Measurements from ENCODE around the gene ABTB2.

Gene ABTB2

GRCh38 chr11:34148504-34149165 lies 209.2 kb downstream of the ABTB2 start:
- peaks cover 85% of the 10 kb centered on the region for H3K36me3 ChIP-seq (ENCODE audit: control insufficient read depth, insufficient read depth, low read length)
- H3K9me3 ChIP-seq (ENCODE audit: control insufficient read depth, low read length) = no peaks in the 10 kb centered on the region
- H3K4me3 ChIP-seq (ENCODE audit: extremely low read depth, insufficient read depth, low read length, poor library complexity, severe bottlenecking) = no peak overlapping the region
- 86 to 87% methylated on average over 7 to 13 of the region's 16 CpGs for WGBS, 2 experiments (ENCODE audit: insufficient coverage in 2 of 2)
- peak overlapping the region; percentile 75 for H3K27ac ChIP-seq (ENCODE audit: low read depth, low read length, severe bottlenecking)
- H3K4me1 ChIP-seq (ENCODE audit: control insufficient read depth, insufficient read depth, low read length, poor library complexity, severe bottlenecking) = peaks cover 8% of the 10 kb centered on the region

- peaks cover 86% of the 10 kb centered on the region for H3K36me3 ChIP-seq (ENCODE audit: control insufficient read depth, insufficient read depth, low read length)
- H3K4me1 ChIP-seq (ENCODE audit: control insufficient read depth, insufficient read depth, low read length, poor library complexity, severe bottlenecking) = peaks cover 10% of the 10 kb centered on the region
- no peaks in the 10 kb centered on the region for H3K9me3 ChIP-seq (ENCODE audit: control insufficient read depth, low read length)
- 93% methylated on average over 5 to 6 of the region's 8 CpGs for WGBS, 2 experiments (ENCODE audit: insufficient coverage in 2 of 2)
- no peak overlapping the region for H3K4me3 ChIP-seq (ENCODE audit: extremely low read depth, insufficient read depth, low read length, poor library complexity, severe bottlenecking)
- H3K27ac ChIP-seq (ENCODE audit: low read depth, low read length, severe bottlenecking) = no peak overlapping the region
Measured at GRCh38 chr11:34147581-34147980, 210.2 kb downstream of the ABTB2 start.

GRCh38 chr11:34146866-34147265 lies 210.9 kb downstream of the ABTB2 start:
- 76 to 100% methylated on average over 1 to 4 of the region's 5 CpGs for WGBS, 2 experiments (ENCODE audit: insufficient coverage in 2 of 2)
- H3K4me1 ChIP-seq (ENCODE audit: control insufficient read depth, insufficient read depth, low read length, poor library complexity, severe bottlenecking) = peaks cover 12% of the 10 kb centered on the region
- no peaks in the 10 kb centered on the region for H3K9me3 ChIP-seq (ENCODE audit: control insufficient read depth, low read length)
- peaks cover 87% of the 10 kb centered on the region for H3K36me3 ChIP-seq (ENCODE audit: control insufficient read depth, insufficient read depth, low read length)
- no peak overlapping the region for H3K27ac ChIP-seq (ENCODE audit: low read depth, low read length, severe bottlenecking)
- no peak overlapping the region for H3K4me3 ChIP-seq (ENCODE audit: extremely low read depth, insufficient read depth, low read length, poor library complexity, severe bottlenecking)

- Histone ChIP-seq H3K9me3 (ENCODE audit: control insufficient read depth, low read length) (no peaks in the 10 kb centered on the region), H3K36me3 (ENCODE audit: control insufficient read depth, insufficient read depth, low read length) (peaks cover 92% of the 10 kb centered on the region), H3K4me3 (ENCODE audit: extremely low read depth, insufficient read depth, low read length, poor library complexity, severe bottlenecking) (no peak overlapping the region), H3K4me1 (ENCODE audit: control insufficient read depth, insufficient read depth, low read length, poor library complexity, severe bottlenecking) (peaks cover 12% of the 10 kb centered on the region), H3K27ac (ENCODE audit: low read depth, low read length, severe bottlenecking) (no peak overlapping the region)
- 97 to 99% methylated on average over 9 to 10 of the region's 12 CpGs for WGBS, 2 experiments (ENCODE audit: insufficient coverage in 2 of 2)
Measured at GRCh38 chr11:34146411-34146810, 211.4 kb downstream of the ABTB2 start.

- 94 to 99% methylated on average over 7 to 8 of the region's 8 CpGs for WGBS, 2 experiments (ENCODE audit: insufficient coverage in 2 of 2)
Measured at GRCh38 chr11:34145847-34146381, 211.9 kb downstream of the ABTB2 start.

GRCh38 chr11:34145073-34145472 lies 212.7 kb downstream of the ABTB2 start:
- peaks cover 95% of the 10 kb centered on the region for H3K36me3 ChIP-seq (ENCODE audit: control insufficient read depth, insufficient read depth, low read length)
- H3K4me1 ChIP-seq (ENCODE audit: control insufficient read depth, insufficient read depth, low read length, poor library complexity, severe bottlenecking) = peaks cover 12% of the 10 kb centered on the region
- no peaks in the 10 kb centered on the region for H3K9me3 ChIP-seq (ENCODE audit: control insufficient read depth, low read length)
- H3K27ac ChIP-seq (ENCODE audit: low read depth, low read length, severe bottlenecking) = no peak overlapping the region
- H3K4me3 ChIP-seq (ENCODE audit: extremely low read depth, insufficient read depth, low read length, poor library complexity, severe bottlenecking) = no peak overlapping the region
- WGBS, 2 experiments (ENCODE audit: insufficient coverage in 2 of 2) = 98% methylated on average over 5 of the region's 5 CpGs

More at GRCh38 chr11:34145847-34146381, 211.9 kb downstream of the ABTB2 start:
- peaks cover 93% of the 10 kb centered on the region for H3K36me3 ChIP-seq (ENCODE audit: control insufficient read depth, insufficient read depth, low read length)
- H3K9me3 ChIP-seq (ENCODE audit: control insufficient read depth, low read length) = no peaks in the 10 kb centered on the region
- no peak overlapping the region for H3K4me3 ChIP-seq (ENCODE audit: extremely low read depth, insufficient read depth, low read length, poor library complexity, severe bottlenecking)
- no peak overlapping the region for H3K27ac ChIP-seq (ENCODE audit: low read depth, low read length, severe bottlenecking)
- peaks cover 12% of the 10 kb centered on the region for H3K4me1 ChIP-seq (ENCODE audit: control insufficient read depth, insufficient read depth, low read length, poor library complexity, severe bottlenecking)

GRCh38 chr11:34143048-34143447 lies 214.8 kb downstream of the ABTB2 start:
- 86 to 100% methylated on average over 1 of the region's 2 CpGs for WGBS, 2 experiments (ENCODE audit: insufficient coverage in 2 of 2)
- H3K9me3 ChIP-seq (ENCODE audit: control insufficient read depth, low read length) = no peaks in the 10 kb centered on the region
- peak overlapping the region; percentile 1 for H3K27ac ChIP-seq (ENCODE audit: low read depth, low read length, severe bottlenecking)
- peaks cover 4% of the 10 kb centered on the region for H3K4me1 ChIP-seq (ENCODE audit: control insufficient read depth, insufficient read depth, low read length, poor library complexity, severe bottlenecking)
- peaks cover 95% of the 10 kb centered on the region for H3K36me3 ChIP-seq (ENCODE audit: control insufficient read depth, insufficient read depth, low read length)
- H3K4me3 ChIP-seq (ENCODE audit: extremely low read depth, insufficient read depth, low read length, poor library complexity, severe bottlenecking) = no peak overlapping the region

- Histone ChIP-seq H3K4me1 (ENCODE audit: control insufficient read depth, insufficient read depth, low read length, poor library complexity, severe bottlenecking) (peaks cover 4% of the 10 kb centered on the region), H3K9me3 (ENCODE audit: control insufficient read depth, low read length) (no peaks in the 10 kb centered on the region), H3K27ac (ENCODE audit: low read depth, low read length, severe bottlenecking) (no peak overlapping the region), H3K4me3 (ENCODE audit: extremely low read depth, insufficient read depth, low read length, poor library complexity, severe bottlenecking) (no peak overlapping the region), H3K36me3 (ENCODE audit: control insufficient read depth, insufficient read depth, low read length) (peaks cover 95% of the 10 kb centered on the region)
- 94 to 98% methylated on average over 9 to 10 of the region's 11 CpGs for WGBS, 2 experiments (ENCODE audit: insufficient coverage in 2 of 2)
Measured at GRCh38 chr11:34140149-34140548, 217.7 kb downstream of the ABTB2 start.

- H3K36me3 ChIP-seq (ENCODE audit: control insufficient read depth, insufficient read depth, low read length) = peaks cover 95% of the 10 kb centered on the region
- 95 to 96% methylated on average over 4 to 5 of the region's 7 CpGs for WGBS, 2 experiments (ENCODE audit: insufficient coverage in 2 of 2)
- peaks cover 4% of the 10 kb centered on the region for H3K4me1 ChIP-seq (ENCODE audit: control insufficient read depth, insufficient read depth, low read length, poor library complexity, severe bottlenecking)
- H3K27ac ChIP-seq (ENCODE audit: low read depth, low read length, severe bottlenecking) = no peak overlapping the region
- no peak overlapping the region for H3K4me3 ChIP-seq (ENCODE audit: extremely low read depth, insufficient read depth, low read length, poor library complexity, severe bottlenecking)
- H3K9me3 ChIP-seq (ENCODE audit: control insufficient read depth, low read length) = no peaks in the 10 kb centered on the region
Measured at GRCh38 chr11:34139346-34139745, 218.5 kb downstream of the ABTB2 start.

- H3K27ac ChIP-seq (ENCODE audit: low read depth, low read length, severe bottlenecking) = no peak overlapping the region
- H3K4me3 ChIP-seq (ENCODE audit: extremely low read depth, insufficient read depth, low read length, poor library complexity, severe bottlenecking) = no peak overlapping the region
- H3K36me3 ChIP-seq (ENCODE audit: control insufficient read depth, insufficient read depth, low read length) = peaks cover 91% of the 10 kb centered on the region
- 95 to 99% methylated on average over 4 to 6 of the region's 8 CpGs for WGBS, 2 experiments (ENCODE audit: insufficient coverage in 2 of 2)
- no peaks in the 10 kb centered on the region for H3K4me1 ChIP-seq (ENCODE audit: control insufficient read depth, insufficient read depth, low read length, poor library complexity, severe bottlenecking)
- H3K9me3 ChIP-seq (ENCODE audit: control insufficient read depth, low read length) = no peaks in the 10 kb centered on the region
Measured at GRCh38 chr11:34136420-34136819, 221.4 kb downstream of the ABTB2 start.

- no peaks in the 10 kb centered on the region for H3K4me1 ChIP-seq (ENCODE audit: control insufficient read depth, insufficient read depth, low read length, poor library complexity, severe bottlenecking)
- H3K9me3 ChIP-seq (ENCODE audit: control insufficient read depth, low read length) = no peaks in the 10 kb centered on the region
- H3K4me3 ChIP-seq (ENCODE audit: extremely low read depth, insufficient read depth, low read length, poor library complexity, severe bottlenecking) = no peak overlapping the region
- WGBS, 2 experiments (ENCODE audit: insufficient coverage in 2 of 2) = 67 to 100% methylated on average over 1 to 2 of the region's 3 CpGs
- H3K27ac ChIP-seq (ENCODE audit: low read depth, low read length, severe bottlenecking) = no peak overlapping the region
- peaks cover 91% of the 10 kb centered on the region for H3K36me3 ChIP-seq (ENCODE audit: control insufficient read depth, insufficient read depth, low read length)
Measured at GRCh38 chr11:34135439-34135838, 222.4 kb downstream of the ABTB2 start.

All from mesodermal cell (in vitro differentiated cells).